ENCODE measurements around the gene HCN2.

HCN2 gene

DNA sequence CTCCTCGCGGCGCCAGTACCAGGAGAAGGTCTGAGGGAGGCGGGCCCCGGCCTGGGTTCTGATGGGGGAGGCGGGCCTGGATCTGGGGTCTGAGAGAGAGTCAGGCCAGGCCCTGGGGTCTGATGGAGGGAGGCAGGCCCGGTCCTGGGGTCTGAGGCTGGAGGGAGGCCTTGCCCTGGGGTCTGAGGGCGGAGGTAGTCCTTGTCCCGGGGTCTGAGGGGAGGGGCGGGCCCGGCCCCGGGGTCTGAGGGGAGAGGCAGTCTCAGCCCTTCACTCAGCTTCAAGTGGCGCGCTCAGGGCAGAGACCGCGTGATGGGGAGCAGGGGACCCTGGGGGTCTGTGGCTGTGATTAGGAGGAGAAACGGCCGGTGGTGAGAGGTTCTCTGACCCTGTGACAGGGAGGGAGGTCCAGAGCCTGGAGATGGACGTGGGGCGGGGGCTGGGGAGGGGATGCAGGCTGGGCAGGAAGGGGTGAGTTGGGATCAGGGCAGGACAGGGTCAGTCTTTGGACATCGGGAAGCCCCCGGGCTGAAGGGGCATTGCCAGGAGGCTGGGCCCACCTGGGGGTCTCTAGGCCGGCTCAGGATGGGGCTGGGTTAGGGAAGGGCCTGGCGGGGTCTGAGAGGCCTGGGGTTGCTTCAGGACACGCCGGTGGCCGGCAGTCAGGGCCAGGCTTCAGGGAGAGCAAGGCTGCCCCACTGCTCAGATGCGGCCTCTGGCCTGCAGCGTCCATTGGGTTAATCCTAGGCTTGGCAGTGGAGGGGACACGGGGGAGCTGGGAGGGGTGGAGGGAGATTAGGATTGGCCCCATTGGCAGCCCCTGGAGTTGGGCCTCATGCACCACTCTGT, 18.7 kb downstream of the HCN2 start:
- H3K27ac ChIP-seq: no peak overlapping the region
- H3K4me1 ChIP-seq (ENCODE audit: control insufficient read depth in 1 of 2, insufficient read depth in 1 of 2, low read depth in 1 of 2, low read length in 1 of 2): peaks cover 0 to 5% of the 10 kb centered on the region in 2 experiments
- H3K27me3 ChIP-seq: peaks cover 47% of the 10 kb centered on the region
- H3K4me3 ChIP-seq (ENCODE audit: low read depth in 1 of 2, low read length in 1 of 2): no peak overlapping the region
- H3K36me3 ChIP-seq: no peaks in the 10 kb centered on the region
- H3K9me3 ChIP-seq: no peaks in the 10 kb centered on the region
- TF ChIP-seq, protein P1, sequence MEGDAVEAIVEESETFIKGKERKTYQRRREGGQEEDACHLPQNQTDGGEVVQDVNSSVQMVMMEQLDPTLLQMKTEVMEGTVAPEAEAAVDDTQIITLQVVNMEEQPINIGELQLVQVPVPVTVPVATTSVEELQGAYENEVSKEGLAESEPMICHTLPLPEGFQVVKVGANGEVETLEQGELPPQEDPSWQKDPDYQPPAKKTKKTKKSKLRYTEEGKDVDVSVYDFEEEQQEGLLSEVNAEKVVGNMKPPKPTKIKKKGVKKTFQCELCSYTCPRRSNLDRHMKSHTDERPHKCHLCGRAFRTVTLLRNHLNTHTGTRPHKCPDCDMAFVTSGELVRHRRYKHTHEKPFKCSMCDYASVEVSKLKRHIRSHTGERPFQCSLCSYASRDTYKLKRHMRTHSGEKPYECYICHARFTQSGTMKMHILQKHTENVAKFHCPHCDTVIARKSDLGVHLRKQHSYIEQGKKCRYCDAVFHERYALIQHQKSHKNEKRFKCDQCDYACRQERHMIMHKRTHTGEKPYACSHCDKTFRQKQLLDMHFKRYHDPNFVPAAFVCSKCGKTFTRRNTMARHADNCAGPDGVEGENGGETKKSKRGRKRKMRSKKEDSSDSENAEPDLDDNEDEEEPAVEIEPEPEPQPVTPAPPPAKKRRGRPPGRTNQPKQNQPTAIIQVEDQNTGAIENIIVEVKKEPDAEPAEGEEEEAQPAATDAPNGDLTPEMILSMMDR (IDR thresholded peaks at IDR 0.05): no peak

DNA sequence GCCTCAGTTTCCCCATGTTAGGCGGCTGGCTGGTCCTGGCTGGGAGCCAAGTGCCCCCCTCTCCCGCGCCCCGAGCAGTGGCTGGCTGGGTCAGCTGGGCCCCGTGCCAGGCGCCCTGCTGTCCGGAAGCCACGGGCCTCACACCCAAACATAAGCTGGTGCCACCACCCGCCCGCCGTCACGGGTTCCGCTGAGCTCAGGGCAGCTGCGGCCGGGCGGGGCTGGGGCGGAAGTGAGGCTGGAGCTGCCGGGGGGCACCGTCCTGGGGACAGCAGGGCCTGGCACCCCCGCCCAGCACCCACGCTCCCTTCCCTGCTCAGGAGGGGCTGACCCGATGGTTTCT, 19.3 kb downstream of the HCN2 start:
- no peaks in the 10 kb centered on the region for H3K36me3 ChIP-seq
- no peak overlapping the region for H3K27ac ChIP-seq
- TF ChIP-seq, protein P1 (IDR thresholded peaks at IDR 0.05): no peak
- H3K9me3 ChIP-seq: no peaks in the 10 kb centered on the region
- no peak overlapping the region for H3K4me3 ChIP-seq (ENCODE audit: low read depth in 1 of 2, low read length in 1 of 2)
- H3K4me1 ChIP-seq (ENCODE audit: control insufficient read depth in 1 of 2, insufficient read depth in 1 of 2, low read depth in 1 of 2, low read length in 1 of 2): peaks cover 0 to 5% of the 10 kb centered on the region in 2 experiments
- peaks cover 53% of the 10 kb centered on the region for H3K27me3 ChIP-seq

DNA sequence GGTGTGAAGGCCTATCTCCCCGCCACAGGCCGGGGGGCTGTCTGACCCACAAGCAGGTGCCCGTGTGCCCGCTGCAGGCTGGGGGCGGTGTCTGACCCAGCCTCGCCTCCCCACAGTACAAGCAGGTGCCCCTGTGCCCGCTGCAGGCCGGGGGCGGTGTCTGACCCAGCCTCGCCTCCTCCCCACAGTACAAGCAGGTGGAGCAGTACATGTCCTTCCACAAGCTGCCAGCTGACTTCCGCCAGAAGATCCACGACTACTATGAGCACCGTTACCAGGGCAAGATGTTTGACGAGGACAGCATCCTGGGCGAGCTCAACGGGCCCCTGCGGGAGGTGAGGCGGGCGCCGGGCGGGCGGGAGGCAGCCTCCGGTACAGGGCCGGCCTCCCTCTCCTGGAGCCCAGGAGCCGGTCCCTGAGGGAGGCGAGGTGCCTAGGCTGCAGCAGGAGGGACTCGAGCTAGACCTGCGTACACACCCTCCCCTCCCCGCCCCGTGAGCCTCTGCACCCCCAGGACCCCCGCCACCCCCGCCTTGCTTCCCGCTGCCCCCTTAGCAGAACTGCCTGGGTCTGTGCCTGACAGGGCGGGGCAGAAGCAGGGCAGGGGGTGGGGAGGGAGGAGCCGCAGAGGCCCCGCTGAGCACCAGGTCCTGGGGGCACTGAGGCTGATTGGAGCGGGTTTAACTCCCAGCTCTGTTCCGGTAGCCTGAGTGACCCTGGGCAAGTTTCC, 20.6 kb downstream of the HCN2 start:
- H3K9me3 ChIP-seq: no peaks in the 10 kb centered on the region
- H3K27ac ChIP-seq: no peak overlapping the region
- H3K27me3 ChIP-seq: peaks cover 66% of the 10 kb centered on the region
- TF ChIP-seq, protein P1 (IDR thresholded peaks at IDR 0.05): no peak
- no peaks in the 10 kb centered on the region for H3K36me3 ChIP-seq
- H3K4me3 ChIP-seq (ENCODE audit: low read depth in 1 of 2, low read length in 1 of 2): no peak overlapping the region
- peaks cover 0 to 5% of the 10 kb centered on the region in 2 experiments for H3K4me1 ChIP-seq (ENCODE audit: control insufficient read depth in 1 of 2, insufficient read depth in 1 of 2, low read depth in 1 of 2, low read length in 1 of 2)

DNA sequence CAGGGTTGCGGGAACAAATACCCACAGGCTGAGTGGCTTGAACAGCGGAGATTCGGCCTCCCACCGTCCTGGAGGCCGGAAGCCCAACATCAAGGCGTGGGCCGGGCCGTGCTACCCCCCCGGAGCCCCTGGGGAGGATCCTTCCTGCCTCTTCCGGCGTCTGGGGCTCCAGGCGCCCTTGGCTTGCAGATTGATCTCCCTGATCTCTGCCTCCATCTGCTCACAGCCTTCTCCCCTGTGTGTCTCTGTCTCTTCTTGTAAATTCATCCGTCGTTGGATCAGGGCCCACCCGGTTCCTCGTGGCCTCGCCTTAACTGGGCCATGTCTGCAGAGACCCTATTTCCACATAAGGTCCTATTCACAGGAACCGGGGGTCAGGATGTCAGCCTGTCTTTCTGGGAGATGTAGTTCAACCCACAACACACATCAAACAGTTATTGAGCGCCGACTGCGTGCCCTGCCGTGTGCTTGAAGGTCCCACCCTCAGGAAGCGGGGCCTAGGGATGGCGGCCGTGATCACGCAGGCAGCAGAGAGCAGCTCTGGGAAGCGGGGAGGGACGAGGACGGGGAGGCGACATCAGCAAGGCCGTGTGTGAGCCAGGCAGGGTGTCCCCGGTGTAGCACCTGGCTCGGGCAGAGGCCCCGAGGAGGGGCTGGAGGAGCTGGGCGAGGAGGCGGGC, 21.3 kb downstream of the HCN2 start:
- peaks cover 72% of the 10 kb centered on the region for H3K27me3 ChIP-seq
- peaks cover 0 to 5% of the 10 kb centered on the region in 2 experiments for H3K4me1 ChIP-seq (ENCODE audit: control insufficient read depth in 1 of 2, insufficient read depth in 1 of 2, low read depth in 1 of 2, low read length in 1 of 2)
- H3K9me3 ChIP-seq: no peaks in the 10 kb centered on the region
- TF ChIP-seq, protein P1 (IDR thresholded peaks at IDR 0.05): no peak
- no peak overlapping the region for H3K4me3 ChIP-seq (ENCODE audit: low read depth in 1 of 2, low read length in 1 of 2)
- H3K27ac ChIP-seq: no peak overlapping the region
- H3K36me3 ChIP-seq: no peaks in the 10 kb centered on the region

DNA sequence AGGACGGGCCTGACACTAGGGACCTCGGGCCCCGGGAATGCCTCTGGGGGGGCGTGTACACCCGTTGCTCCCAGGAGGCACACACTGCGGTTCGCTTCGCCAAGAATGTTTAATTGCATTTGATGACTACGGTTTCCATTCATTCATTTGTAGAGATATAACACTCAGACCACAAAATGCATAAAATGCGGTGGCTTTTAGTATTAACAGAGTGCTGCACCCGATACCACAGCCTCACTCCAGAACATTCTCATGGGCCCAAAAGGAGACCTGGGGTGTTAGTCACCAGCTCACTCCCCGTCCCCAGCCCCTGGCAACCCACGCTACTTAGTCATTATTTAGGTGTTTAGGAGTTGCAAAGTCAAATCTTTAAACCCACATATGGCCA, 21.8 kb downstream of the HCN2 start:
- Histone ChIP-seq H3K4me1 (ENCODE audit: control insufficient read depth in 1 of 2, insufficient read depth in 1 of 2, low read depth in 1 of 2, low read length in 1 of 2) (peaks cover 0 to 5% of the 10 kb centered on the region in 2 experiments), H3K27me3 (peaks cover 76% of the 10 kb centered on the region), H3K4me3 (ENCODE audit: low read depth in 1 of 2, low read length in 1 of 2) (no peak overlapping the region), H3K27ac (no peak overlapping the region), H3K36me3 (no peaks in the 10 kb centered on the region), H3K9me3 (no peaks in the 10 kb centered on the region)
- TF ChIP-seq, protein P1 (IDR thresholded peaks at IDR 0.05): no peak

Measured in neutrophil (primary cell).